AG10803 (cell line): ENCODE data around the gene SCN10A.

Experiments
- DNase-seq: peaks from one replicate; pipeline ENCODE4 v3.0.0; 2010; ENCODE audit warnings: low read depth
- H3K4me3 ChIP-seq: 2 replicates; pipeline ENCODE4 v1.5.1; 2011; ENCODE audit warnings: mild to moderate bottlenecking, low read length, control low read depth
- TF ChIP-seq, protein P1 (sequence below): conservative IDR thresholded peaks from 2 replicates; pipeline ENCODE4 v1.5.1; 2011; ENCODE audit warnings: mild to moderate bottlenecking, low read length, control low read depth, inconsistent platforms

The SCN10A gene

DNA sequence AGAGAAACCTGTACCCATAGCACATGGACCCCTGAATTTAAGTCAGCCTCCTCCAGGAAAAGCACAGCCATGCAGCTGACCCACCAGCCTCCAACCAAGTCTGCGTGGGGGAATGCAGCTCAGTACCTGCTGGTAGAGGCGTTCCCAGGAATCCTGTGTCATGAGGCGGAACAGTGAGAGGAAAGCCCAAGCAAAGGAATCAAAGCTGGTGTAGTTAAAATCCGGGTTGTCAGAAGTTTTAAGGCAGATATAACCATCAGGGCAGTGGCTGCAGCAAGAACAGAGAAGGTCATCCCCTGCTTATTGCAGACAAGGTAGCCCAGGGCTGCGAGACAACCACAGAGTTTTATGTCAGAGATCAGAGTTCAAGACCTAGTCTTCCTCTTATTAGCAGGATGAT lies 59.1 kb downstream of the SCN10A start:
- TF ChIP-seq, protein P1, sequence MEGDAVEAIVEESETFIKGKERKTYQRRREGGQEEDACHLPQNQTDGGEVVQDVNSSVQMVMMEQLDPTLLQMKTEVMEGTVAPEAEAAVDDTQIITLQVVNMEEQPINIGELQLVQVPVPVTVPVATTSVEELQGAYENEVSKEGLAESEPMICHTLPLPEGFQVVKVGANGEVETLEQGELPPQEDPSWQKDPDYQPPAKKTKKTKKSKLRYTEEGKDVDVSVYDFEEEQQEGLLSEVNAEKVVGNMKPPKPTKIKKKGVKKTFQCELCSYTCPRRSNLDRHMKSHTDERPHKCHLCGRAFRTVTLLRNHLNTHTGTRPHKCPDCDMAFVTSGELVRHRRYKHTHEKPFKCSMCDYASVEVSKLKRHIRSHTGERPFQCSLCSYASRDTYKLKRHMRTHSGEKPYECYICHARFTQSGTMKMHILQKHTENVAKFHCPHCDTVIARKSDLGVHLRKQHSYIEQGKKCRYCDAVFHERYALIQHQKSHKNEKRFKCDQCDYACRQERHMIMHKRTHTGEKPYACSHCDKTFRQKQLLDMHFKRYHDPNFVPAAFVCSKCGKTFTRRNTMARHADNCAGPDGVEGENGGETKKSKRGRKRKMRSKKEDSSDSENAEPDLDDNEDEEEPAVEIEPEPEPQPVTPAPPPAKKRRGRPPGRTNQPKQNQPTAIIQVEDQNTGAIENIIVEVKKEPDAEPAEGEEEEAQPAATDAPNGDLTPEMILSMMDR: no peak
- no peak for DNase-seq
- H3K4me3 ChIP-seq: no peak overlapping the region

DNA sequence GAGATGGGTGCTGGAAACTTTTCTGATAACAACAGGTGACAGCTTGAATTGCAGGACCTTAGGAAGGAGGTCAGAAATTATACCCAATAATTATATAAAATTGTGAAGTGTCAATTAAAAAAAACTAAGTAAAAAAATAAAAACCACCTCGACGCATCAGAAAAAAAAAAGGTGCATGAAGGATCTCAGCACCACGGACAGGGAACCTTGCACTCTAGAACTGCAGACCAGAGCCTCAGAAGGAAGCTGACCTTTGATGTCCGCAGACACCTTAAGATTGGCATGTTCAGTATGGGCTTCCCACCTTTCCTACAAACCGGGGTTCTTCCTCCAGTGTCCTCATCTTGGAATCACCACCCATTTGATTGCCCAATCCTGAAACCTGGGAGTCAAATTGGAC lies 60.9 kb downstream of the SCN10A start:
- no peak for DNase-seq
- H3K4me3 ChIP-seq: no peak overlapping the region
- TF ChIP-seq, protein P1: no peak

DNA sequence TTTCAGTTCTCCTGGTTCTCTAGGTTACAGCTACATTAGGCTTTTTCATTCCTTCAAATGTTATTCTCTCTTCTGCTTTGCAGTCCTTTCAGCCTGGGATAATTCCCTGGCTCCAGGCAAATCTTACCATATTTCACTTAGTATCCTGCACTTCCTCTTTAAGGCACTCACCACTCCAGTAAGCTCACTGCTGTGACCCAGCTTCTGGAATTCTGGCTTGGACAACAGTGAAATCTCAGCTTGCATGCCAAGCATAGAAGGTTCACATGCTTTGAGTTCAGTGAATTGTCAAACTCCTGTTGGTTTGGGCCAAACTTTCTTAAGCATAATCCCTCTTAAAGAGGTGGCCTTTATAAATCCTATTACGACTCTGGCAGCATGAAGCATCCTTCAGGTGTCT lies 69.4 kb downstream of the SCN10A start:
- DNase-seq: no peak
- TF ChIP-seq, protein P1: no peak
- no peak overlapping the region for H3K4me3 ChIP-seq

DNA sequence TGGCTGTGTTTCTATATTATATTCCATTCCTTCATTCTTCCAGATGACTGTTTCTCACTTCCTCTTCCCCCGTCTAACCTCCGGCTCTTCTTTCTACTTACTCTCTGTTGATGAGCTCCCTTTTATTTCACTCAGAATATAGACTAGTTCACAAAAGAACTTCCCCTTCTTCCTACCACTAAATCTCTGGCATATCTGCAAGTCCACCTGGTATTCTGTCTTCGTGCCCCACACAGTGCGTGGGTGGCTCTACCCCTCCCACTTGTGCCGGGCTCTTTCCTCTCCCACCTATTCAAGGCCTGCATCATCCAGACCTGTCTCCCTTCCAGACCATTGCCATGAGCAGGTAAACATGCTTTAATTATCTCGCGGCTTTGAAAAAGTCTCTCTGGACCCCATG lies 73.0 kb downstream of the SCN10A start:
- TF ChIP-seq, protein P1: no peak
- no peak for DNase-seq
- H3K4me3 ChIP-seq: no peak overlapping the region

DNA sequence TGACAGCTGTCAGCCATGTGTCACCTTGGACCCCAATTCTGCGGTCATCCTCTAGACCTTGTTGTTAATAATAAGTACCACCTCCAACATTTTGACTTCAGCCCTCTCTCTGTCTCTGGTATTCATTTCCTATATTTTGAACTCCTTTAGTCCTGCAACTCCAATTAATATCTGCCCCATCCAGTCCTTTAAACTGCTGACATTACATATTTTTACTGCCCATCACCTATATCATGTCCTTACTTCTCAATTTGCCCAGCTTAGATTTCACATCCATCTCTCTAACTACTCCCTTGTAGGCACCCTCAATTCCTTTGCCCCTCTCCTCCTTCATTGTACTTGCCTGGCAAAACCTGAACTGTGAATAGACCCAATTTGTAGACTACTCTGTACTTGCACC lies 73.5 kb downstream of the SCN10A start:
- no peak overlapping the region for H3K4me3 ChIP-seq
- TF ChIP-seq, protein P1: no peak
- DNase-seq: no peak

DNA sequence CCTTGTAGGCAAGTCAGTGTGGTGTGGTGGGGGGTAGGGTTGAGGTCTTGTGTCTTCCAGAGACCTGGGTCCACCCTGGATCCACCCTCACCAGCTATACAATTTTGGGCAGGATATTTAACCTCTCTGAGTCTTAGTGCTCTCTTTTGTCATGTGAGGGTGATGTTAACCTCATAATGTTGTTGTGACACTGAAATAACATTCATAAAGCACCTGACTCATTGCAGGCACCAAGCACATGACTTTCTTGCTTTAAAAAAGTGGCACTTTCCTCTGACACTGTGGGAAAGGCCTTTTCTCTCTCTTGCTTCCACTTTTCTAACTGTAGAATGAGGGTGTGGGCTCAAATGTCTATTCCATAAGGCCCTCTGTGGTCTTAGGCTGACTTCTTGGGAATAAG lies 75.5 kb downstream of the SCN10A start:
- no peak for DNase-seq
- TF ChIP-seq, protein P1: no peak
- no peak overlapping the region for H3K4me3 ChIP-seq

DNA sequence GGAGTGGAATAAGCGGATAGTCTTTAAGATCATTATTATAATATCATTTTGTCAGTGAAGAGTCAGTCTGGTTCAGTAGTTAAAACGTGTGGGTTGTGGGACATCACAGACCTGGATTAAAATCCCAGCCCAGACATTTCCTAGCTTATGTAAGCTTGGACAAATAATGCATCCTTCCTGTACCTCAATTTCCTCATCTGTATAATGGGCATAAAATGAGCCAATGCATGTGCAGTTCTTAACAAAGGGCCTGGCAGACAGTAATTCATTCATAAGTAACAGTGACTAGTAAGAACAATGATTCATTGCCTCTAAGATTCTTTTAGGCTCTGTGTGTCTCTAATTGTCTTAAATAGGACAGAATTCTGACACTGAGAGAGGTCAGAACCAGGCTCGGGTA lies 76.1 kb downstream of the SCN10A start:
- TF ChIP-seq, protein P1: no peak
- no peak for DNase-seq
- H3K4me3 ChIP-seq: no peak overlapping the region
